Fibroblast of mammary gland (primary cell): ENCODE measurements around the gene ACTC1.

Experiments
- DNase-seq: peaks from one replicate; pipeline ENCODE4 v3.0.0-alpha.2; 2010; ENCODE audit warnings: low read depth
- H3K4me3 ChIP-seq: 2 replicates; pipeline ENCODE4 v1.5.1; 2011; ENCODE audit warnings: low read depth, mild to moderate bottlenecking, low read length, moderate library complexity; ENCODE audit not compliant: control insufficient read depth
- TF ChIP-seq, protein P1 (sequence below): conservative IDR thresholded peaks from 2 replicates; pipeline ENCODE4 v1.5.1; 2011; ENCODE audit warnings: low read depth, low read length, inconsistent platforms; ENCODE audit not compliant: control insufficient read depth, insufficient read depth

ACTC1 gene

DNA sequence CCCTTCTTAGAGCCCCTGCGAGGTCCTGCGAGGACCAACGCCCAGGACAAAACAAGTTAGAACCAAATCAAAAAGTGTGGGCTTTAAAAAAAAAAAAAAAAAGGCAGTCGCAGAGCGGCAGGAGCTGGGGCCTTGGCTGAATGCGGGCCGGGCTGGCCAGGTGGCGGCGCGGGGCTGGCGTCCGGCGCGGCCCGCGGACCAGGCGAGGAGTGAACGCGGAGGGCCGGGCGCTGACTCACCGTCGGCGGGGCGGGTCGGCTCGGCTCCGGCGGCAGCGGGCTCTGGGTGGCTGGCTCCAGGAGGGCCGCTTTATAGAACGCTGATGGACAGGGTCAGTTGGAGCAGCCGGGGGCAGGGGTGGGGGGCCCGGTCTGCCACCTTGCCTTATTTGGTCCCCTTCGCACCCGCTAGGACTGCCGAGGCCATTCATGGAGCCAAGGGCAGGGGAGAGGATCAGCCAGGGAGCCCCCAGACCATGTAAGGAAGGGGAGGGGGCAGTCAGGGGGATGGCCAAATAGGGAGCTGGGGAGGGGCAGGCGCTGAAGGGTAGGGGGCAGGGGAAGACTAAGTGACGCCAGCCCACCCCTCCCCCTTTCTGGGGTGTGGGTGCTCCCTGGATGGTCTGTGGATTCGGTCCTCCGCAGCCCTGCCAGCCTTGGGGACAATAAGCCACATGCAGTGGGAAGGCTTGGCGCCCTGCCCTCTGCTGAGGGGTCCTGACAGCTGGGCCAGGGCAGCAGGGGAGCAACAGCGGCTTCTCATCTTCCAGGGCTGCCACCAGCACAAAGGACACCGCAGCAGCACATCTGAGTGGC lies at the start of gene ACTC1:
TSS of gene ACTC1 (minus strand) at position 283 of the 815 bp plus-strand sequence. CDS start 741 bp downstream, outside the sequence.
- DNase-seq, result peak; percentile 30
- TF ChIP-seq, protein P1, sequence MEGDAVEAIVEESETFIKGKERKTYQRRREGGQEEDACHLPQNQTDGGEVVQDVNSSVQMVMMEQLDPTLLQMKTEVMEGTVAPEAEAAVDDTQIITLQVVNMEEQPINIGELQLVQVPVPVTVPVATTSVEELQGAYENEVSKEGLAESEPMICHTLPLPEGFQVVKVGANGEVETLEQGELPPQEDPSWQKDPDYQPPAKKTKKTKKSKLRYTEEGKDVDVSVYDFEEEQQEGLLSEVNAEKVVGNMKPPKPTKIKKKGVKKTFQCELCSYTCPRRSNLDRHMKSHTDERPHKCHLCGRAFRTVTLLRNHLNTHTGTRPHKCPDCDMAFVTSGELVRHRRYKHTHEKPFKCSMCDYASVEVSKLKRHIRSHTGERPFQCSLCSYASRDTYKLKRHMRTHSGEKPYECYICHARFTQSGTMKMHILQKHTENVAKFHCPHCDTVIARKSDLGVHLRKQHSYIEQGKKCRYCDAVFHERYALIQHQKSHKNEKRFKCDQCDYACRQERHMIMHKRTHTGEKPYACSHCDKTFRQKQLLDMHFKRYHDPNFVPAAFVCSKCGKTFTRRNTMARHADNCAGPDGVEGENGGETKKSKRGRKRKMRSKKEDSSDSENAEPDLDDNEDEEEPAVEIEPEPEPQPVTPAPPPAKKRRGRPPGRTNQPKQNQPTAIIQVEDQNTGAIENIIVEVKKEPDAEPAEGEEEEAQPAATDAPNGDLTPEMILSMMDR, result no peak
- no peak within 1 kb of the TSS for H3K4me3 ChIP-seq

DNA sequence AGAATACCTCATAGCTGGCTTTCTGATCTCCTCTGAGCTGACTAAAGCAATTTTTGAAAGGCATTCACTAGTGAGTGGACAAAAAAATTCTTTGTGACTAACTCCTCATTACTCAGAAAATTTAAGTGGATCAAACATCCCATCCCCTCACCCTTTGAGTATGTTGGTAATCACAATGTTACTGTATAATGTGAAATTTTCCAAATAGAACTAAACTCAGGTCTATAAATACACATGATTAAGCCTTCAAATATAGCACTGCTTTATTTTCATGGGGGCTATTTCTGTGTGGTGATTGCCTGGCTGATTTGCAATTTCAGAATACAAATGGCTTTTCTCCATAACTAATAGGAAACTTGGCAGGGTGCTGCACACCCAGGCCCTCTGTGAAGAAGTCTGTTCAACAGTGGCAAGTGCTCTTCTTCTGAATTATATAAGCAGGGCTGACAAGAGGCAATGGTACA lies 45.9 kb upstream of the ACTC1 start:
- DNase-seq, result peak; percentile 19
- H3K4me3 ChIP-seq, result no peak overlapping the region
- TF ChIP-seq, protein P1, result no peak

DNA sequence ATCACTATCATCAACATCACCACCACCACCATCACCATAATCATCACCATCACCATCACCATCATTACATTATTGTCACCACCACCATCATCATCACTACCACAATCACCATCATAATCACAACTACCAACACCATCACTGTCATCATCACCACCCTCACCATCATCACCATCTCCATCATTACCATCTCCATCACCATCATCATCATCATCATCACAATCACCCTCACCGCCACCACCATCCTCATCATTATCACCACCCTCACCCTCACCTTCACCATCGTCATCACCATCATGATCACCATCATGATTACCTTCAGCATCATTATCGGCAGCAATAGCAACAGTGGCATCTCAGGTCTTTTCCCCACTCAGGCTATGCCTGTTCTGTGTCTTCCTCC lies 42.9 kb upstream of the ACTC1 start:
- DNase-seq, result no peak
- TF ChIP-seq, protein P1, result no peak
- H3K4me3 ChIP-seq, result no peak overlapping the region

DNA sequence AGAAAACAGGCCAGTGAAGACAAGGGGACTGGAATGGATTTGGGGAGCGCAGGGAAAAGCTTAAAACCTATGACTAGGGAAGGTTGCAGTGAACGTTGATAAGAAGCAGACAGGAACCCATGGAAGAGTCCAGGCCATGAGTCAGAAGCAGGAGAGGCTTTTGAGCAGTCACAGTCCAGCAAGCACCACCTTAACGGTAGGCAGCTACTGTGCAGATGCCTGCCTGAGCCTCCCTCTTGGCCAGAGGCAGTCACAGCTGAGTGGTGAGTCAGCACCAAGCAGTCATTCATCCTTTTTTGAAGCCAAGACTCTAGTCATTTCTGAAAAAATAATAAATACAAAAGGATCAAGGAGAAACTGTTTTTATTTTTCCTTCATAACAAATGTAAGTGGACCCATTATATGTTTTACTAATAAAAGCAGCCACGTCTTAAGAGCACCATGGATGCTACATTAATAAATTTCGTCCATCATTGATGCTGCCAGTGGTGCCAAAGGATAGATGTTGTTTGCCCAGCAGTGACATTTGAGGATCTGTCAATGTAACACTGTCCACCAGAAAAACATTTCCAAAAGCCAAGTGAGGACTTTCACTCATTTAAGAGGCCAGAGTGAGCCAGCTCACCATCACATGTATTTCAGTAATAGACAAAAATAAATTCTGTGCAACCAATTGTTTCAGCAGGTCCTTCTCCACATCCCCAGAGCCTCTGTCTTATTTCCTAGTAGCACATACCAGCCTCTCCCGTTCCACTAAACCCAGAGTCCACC lies 42.1 kb upstream of the ACTC1 start:
- DNase-seq, result peak; percentile 81
- TF ChIP-seq, protein P1, result no peak
- no peak overlapping the region for H3K4me3 ChIP-seq

DNA sequence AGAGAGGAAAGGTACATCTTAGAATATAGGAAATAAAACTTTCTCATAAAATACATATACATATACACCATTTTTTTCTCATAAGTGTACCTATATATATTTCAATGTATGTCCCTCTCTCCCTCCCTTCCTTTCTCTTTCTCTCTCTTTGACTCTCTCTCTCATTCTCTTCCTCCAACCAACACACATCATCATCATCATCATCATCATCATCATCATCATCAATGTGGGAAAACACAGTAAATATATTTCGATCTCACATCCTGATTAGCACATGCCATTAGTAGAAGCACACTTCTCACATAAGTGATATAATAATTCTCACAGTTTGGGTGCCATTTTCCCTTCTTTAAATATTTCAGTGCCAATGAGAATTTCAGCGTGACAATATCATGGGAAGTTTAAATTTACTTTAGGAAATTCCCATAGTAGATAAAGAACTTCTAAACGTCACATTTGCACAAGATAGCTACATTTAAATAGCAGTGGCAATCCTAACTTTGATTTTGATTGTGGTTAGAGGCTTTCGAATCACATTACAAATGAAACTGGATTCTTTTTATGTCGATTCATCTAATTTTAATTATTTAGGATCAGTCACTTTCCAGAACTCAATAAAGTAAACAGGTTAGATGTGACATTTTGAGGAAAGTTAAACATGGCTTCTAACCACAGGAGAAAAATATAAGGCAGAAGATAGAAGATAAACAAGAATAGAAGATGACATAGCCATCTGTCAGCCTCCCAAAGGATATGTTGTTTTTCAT lies 33.0 kb upstream of the ACTC1 start:
- DNase-seq, result no peak
- H3K4me3 ChIP-seq, result no peak overlapping the region
- TF ChIP-seq, protein P1, result no peak

DNA sequence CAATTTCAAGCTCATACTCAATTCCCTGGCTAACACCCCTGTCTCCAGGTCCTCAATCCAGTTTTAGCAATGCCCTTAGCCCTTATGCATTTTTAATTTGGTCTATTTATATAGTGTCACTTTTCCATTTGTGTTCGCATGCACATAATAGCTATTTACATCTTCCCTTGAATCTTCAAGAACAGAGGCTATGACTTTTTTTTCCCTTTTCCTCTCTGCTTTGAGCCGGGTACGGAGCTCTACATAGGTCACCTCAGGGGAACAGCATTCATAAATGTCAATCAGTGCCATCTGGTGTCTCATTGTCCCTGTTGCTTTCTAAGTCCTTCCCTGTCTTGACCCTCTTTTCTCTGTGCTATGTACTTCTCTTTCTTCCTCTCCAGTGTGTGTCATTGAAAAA lies 26.5 kb upstream of the ACTC1 start:
- DNase-seq, result no peak
- TF ChIP-seq, protein P1, result no peak

More for the DNA sequence above, 26.5 kb upstream of the ACTC1 start:
- H3K4me3 ChIP-seq, result no peak overlapping the region
